Endothelial cell of umbilical vein (primary cell): ENCODE data around the gene MYMK.

Experiments
- POLR2A ChIP-seq: IDR thresholded peaks from 2 replicates; pipeline ENCODE4 v1.6.1; 2012; ENCODE audit warnings: low read depth, mild to moderate bottlenecking, control low read depth, low read length
- TF ChIP-seq, protein P1 (sequence below), 2 donors: IDR thresholded peaks; 1 replicate in 1 of 2; 2 replicates in 1 of 2; pipeline ENCODE4 v1.5.1; 2011; ENCODE audit warnings: low read length in 2 of 2, mild to moderate bottlenecking in 2 of 2, moderate library complexity in 2 of 2, control low read depth in 1 of 2, inconsistent platforms in 1 of 2, low read depth in 1 of 2; ENCODE audit not compliant: insufficient read depth in 1 of 2; ENCODE audit errors: extremely low read depth in 1 of 2

DNA sequence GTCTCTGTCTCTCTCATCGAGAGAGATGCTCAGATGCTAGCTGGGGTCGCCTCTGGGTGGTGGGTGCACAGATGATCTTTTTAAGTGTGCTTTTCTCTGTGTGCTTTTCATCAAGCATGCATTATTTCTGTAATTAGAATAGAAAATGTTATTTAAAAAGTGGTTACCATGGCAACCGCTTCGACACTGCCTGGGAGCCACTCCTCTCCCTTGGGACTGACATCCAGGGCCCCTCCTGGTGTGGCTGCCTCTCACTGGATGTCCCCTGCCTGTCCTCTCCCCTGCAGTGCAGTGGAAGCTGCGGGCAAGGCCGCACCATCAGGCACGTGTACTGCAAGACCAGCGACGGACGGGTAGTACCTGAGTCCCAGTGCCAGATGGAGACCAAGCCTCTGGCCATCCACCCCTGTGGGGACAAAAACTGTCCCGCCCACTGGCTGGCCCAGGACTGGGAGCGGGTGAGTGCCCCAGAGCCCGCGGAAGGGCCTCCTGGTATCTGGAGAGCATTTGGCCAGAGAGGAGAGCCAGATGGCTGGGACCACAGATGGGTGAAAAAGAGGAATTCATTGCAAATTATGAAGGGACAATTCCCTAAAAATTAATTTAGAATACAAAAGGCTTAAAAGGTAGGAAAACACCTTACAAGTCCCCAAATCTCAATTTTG, 44.5 kb upstream of the MYMK start:
- no peak for TF ChIP-seq POLR2A
- TF ChIP-seq, protein P1, sequence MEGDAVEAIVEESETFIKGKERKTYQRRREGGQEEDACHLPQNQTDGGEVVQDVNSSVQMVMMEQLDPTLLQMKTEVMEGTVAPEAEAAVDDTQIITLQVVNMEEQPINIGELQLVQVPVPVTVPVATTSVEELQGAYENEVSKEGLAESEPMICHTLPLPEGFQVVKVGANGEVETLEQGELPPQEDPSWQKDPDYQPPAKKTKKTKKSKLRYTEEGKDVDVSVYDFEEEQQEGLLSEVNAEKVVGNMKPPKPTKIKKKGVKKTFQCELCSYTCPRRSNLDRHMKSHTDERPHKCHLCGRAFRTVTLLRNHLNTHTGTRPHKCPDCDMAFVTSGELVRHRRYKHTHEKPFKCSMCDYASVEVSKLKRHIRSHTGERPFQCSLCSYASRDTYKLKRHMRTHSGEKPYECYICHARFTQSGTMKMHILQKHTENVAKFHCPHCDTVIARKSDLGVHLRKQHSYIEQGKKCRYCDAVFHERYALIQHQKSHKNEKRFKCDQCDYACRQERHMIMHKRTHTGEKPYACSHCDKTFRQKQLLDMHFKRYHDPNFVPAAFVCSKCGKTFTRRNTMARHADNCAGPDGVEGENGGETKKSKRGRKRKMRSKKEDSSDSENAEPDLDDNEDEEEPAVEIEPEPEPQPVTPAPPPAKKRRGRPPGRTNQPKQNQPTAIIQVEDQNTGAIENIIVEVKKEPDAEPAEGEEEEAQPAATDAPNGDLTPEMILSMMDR (IDR thresholded peaks at IDR 0.05; ENCODE audit: extremely low read depth in 1 of 2, insufficient read depth in 1 of 2, low read depth in 1 of 2, low read length in 2 of 2), result no peak
